ELF-1 (cell line): Measurements from ENCODE around the gene MAN1C1.
"Not testable (repeated sequence)": the region's sequence is repeated elsewhere in the genome, so short reads cannot be mapped to it uniquely, and the experiment has no call there.

ENCODE experiments used
- DNase-seq: peaks from one replicate; pipeline ENCODE4 v3.0.0-alpha.2; 2016; ENCODE audit warnings: low read depth, low spot score

The MAN1C1 gene

DNA sequence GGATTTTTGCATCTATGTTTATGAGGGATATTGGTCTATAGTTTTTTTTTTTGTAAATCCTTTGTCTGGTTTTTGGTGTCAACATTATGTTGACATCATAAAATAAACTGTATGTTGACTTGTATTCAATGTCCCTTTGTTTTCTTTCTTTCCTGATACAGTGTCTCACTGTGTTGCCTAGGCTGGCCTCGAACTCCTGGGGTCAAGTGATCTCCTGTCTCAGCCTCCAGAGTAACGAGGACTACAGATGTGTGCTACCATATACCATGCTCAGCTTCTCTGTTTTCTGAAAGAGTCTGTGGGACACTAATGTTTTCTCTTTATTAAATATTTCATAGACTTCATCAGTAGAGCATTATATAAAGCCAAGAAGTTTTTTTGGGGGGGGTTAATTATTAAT, 18.3 kb downstream of the MAN1C1 start:
- DNase-seq, result no peak

DNA sequence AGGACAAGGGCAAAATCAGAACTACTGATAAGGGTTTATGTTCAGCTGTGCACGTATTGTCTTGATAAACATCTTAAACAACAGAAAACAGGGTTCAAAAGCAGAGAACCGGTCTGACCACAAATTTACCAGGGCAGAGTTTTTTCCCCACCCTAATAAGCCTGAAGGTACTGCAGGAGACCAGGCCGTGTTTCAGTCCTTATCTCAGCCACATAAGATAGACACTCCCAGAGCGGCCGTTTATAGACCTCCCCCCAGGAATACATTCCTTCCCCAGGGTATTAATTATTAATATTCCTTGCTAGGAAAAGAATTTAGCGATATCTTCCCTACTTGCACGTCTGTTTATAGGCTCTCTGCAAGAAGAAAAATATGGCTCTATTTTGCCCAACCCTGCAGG, 19.6 kb downstream of the MAN1C1 start:
- not testable (repeated sequence) for DNase-seq

- peak; percentile 74 for DNase-seq
These were observed 24.2 kb downstream of the MAN1C1 start for GRCh38 chr1:25640646-25641328.

GRCh38 chr1:25641329-25641725, 24.7 kb downstream of the MAN1C1 start:
- no peak for DNase-seq

GRCh38 chr1:25641931-25642573, 25.5 kb downstream of the MAN1C1 start:
- DNase-seq, result peak; percentile 38

- DNase-seq, result no peak
These were observed 26.1 kb downstream of the MAN1C1 start for GRCh38 chr1:25642574-25643108.

GRCh38 chr1:25643929-25644328, 27.3 kb downstream of the MAN1C1 start:
- DNase-seq, result no peak

- no peak for DNase-seq
These were observed 28.4 kb downstream of the MAN1C1 start for GRCh38 chr1:25644962-25645361.

DNA sequence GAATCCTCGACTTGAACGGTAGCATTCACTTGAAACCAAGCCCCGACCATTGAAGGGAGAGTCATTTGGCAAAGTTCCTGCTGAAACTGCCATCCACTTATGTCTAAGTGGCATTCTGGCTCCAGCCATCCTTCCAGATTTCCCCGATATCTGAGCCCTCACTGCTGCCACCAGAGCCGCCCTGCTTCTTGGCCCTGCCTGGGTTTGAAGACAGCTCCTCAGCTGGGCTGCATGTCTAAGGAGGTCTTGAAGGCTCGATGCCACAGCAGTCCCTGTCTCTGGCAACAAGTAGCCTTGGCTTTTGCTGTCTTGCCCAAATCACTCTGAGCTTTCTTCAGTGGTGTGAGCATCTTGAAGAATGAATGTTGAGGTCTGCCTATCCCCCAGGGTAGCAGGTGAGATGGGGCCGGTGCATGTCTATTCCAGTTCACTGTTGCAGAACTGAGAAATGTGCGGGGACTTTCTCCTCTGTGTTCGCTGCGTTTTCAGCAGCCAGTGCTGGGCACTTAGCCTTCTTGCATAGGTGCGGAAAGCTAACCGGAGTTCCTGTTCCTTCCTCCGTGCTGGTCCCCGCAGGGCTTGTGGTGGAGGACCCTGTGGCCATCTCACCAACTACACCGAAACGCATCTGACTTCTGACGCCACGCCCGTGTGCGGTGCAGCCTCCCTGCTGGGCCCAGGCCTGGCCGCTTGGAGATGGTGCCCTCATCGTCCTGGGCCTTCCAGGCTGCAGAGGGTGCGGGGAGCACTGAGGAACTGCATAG, 29.2 kb downstream of the MAN1C1 start:
- DNase-seq, result no peak

DNA sequence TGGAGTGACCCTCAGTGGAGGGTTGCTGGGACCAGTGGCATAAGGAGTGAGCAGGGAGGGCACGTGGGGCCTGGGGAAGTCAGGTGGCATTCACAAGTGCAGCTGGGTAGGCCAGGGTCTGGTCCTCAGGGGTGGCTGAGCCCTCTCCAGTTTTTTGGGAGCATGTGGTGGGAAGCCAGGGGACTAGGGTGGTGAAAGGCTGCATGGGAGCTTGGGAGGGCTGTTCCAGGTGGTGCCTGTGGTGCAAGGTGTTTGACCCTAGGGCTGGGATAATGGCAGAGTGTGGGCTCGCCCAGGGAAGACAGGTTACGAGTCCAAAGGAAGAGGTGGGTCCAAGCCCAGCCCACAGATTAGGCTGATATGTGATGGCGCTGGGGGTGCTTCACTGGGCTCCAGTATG, 30.5 kb downstream of the MAN1C1 start:
- DNase-seq, result no peak

GRCh38 chr1:25647863-25648262, 31.3 kb downstream of the MAN1C1 start:
- DNase-seq, result no peak

GRCh38 chr1:25648681-25649440, 32.3 kb downstream of the MAN1C1 start:
- no peak for DNase-seq

DNA sequence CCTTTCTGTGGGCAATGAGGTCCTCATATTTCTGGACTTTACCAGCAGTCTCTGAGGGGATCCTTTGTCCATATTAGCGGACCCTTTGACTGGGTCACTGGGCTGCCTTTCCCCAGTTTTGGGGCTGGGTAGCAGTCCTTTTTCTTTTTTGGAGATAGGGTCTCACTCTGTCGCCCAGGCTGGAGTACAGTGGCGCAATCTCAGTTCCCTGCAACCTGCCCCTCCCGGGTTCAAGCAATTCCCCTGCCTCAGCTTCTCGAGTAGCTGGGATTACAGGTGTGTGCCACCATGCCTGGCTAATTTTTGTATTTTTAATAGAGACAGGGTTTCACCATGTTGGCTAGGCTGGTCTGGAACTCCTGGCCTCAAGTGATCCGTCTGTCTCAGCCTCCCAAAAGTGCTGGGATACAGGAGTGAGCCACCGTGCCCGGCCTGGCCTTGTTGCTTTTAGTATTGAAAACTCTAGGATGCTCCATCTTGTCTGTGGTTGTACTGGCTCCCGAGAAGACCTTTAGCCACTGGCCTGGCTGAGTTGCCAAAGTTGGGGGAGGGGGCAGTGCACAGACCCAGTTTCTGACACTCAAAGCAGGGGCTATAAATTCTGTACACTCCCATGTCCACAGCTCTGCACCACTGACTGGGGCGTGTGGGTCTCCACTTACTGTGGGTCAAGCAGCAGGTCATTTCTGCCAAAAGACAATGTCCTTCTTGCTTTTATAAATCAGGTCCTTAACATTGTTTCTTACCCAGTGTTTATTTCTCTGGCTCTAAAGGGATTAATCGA, 33.1 kb downstream of the MAN1C1 start:
- DNase-seq, result no peak

GRCh38 chr1:25650289-25650576, 33.6 kb downstream of the MAN1C1 start:
- no peak for DNase-seq

DNA sequence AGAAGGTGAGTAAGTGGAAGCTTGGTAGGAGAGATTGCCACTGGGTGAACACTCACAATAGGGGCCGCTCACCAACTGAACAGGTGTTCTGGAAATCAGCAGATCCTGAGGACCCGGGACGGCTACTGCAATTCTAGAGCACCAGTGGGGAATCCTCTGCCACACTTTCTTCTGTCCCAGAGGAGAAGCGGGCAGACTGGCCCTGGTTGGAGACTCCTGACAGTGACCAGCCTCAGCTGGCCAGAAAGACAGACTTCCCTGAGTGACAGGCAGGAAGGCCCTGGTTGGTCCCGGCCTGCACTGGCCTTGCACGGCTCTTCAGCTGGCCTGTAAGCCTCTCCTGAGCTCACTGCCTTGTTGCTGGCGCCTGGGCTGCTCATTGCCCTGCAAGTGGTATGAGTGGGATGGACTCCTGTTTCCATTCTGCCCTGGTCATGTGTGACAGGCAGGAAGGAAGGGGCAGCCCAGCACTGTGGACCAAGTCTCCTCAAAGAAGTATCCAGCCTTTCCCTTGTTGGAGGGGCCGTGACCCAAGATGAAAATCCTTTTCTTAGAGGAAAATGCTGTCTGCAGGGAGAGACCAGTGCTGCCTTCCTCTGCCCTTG, 34.5 kb downstream of the MAN1C1 start:
- DNase-seq, result no peak

GRCh38 chr1:25651824-25652741, 35.5 kb downstream of the MAN1C1 start:
- no peak for DNase-seq

- no peak for DNase-seq
These were observed 37.0 kb downstream of the MAN1C1 start for GRCh38 chr1:25653558-25653957.

GRCh38 chr1:25654109-25654660, 37.6 kb downstream of the MAN1C1 start:
- DNase-seq, result no peak

DNA sequence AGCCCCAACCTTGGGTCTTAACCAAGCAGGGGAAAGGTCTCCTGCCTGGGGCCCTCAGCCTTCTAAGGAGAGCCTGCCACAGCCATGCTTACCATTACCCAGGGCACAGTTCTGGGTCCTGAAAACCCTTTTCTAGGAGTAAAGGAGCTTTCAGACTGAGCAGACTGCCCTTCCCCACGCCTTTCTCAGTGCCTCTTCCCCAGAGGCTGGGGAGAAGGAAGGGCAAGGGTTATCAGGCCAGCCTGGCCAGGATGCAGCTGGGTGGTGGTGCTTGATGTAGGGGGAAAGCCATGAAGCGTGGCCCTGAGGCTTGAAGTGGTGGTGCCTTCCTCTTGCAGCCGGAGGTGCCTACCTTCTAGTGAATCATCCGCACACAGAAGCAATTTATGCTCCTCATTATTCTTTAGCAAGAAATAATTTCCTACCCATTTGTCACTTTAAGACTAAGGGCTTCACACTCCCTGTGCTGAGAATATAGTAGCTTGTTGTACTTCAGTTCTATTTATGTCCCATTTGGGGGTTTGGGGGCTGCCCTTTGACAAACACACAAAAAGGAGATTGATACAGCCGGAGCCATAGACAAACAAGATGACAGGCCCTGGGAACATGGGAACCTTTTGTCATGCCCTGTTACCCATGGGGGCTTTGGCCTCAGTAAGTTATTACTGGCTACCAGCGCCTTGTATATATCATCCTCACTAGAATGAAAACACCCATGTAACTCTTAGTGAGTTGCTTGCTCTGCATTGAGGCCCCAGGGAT, 40.7 kb downstream of the MAN1C1 start:
- DNase-seq, result no peak
